ENCODE measurements around the gene TMC6.

The TMC6 gene

DNA sequence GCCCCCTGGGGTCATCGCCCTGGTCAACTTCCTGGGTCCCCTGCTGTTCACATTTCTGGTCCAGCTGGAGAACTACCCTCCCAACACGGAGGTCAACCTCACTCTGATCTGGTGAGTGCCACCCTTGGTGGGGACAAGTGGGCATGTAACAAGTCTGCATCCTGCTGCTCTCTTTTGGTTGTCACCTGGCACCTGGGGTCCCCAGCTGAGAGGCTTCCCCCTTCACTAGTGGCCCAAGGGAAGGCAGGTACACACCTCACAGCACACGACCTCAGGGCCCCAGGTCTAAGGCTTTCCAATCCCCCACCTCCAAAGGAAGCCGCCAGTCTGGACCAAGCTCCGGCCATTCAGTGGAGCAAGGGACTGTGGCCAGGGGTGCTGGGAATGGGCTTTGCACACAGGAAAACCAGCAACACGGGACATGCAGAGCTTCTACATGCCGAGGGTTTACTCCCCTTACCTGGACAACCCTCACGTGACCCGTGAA is 6.4 kb upstream of the TMC6 start:
- no peak for DNase-seq

DNA sequence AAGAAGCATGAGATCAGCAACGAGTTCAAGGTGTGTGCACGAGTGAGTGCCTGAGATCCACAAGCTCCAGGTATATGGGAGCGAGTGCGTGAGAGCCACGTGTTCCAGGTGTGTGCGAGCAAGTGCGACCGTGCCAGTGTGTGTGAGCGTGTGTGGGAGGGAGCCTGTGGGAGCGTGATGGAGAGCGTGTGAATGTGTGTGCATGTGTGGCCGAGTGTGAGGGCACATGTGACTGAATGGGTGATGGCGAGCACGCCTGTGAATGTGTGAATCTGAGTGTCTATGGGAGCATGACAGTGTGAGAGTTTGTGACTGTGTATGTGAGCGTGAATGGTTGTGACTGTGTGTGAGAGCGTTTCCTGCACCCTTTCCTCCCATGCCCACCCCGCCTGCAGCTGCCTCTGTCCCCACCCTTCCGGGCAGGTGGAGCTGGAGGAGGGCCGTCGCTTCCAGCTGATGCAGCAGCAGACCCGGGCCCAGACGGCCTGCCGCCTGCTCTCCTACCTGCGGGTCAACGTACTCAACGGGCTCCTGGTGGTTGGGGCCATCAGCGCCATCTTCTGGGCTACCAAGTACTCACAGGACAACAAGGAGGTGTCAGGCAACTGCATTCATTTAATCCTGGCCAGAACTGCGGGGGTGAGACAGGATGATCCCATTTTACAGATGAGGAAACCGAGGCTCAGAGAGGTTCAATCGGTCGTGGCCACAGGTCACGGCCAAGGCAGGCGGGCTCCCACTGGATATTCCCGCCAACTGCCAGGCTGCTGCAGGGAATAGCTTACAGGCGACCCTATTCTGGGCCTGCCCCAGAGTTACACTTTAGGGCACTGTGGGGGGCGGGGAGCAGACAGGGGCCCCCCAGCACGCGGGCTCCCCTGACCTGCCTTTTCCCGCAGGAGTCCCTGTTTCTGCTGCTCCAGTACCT is 5.7 kb upstream of the TMC6 start:
- DNase-seq = peak; percentile 27

DNA sequence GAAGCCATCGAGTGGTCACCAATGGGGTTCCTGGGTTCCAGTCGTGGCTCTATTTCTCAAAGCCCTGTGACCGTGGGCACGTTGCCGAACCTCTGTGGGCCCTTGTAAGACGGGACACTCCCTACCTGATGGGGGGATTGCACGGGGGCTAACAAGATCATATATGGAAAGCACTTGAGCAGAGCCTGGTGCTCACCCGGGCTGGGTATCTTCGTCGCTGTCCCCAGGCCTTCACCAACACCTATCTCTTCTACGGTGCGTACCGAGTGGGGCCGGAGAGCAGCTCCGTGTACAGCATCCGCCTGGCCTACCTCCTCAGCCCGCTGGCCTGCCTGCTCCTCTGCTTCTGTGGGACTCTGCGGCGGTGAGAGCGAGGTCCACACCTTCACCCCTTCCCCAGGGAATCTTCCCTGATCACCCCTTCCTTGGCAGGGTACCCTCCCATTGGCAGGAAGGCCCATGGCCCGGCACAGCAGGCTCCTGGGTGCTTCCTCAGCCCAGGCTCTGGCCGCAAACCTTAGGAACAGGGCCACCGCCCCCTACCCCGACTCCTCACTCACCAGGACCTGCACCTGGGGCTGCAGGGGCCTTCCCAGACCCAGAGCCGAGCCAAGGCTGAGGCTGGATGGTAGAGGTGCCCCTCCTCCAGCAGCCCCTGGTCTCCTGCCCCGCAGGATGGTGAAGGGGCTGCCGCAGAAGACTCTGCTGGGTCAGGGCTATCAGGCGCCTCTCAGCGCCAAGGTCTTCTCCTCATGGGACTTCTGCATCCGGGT is 4.8 kb upstream of the TMC6 start:
- no peak for DNase-seq

DNA sequence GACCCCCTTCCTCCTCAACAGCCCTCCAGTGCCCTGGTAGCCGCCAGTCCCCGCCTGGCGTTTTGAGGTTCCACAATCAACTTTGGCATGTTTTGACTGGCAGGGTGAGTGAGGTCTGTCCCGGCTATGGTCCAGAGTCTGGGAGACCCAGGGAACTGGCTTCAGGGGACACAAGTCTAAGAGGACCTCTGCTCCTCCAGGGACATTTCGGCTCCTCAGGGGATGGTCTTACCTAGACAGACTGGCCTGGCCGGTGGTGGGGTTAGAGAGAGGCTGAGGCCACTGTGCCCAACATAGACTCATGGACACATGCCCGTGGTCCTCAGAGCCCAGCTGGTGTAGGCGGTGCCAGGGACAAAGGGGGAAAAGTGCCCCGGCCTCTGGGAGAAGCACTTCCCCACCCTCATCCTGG is 4.2 kb upstream of the TMC6 start:
- DNase-seq = no peak

DNA sequence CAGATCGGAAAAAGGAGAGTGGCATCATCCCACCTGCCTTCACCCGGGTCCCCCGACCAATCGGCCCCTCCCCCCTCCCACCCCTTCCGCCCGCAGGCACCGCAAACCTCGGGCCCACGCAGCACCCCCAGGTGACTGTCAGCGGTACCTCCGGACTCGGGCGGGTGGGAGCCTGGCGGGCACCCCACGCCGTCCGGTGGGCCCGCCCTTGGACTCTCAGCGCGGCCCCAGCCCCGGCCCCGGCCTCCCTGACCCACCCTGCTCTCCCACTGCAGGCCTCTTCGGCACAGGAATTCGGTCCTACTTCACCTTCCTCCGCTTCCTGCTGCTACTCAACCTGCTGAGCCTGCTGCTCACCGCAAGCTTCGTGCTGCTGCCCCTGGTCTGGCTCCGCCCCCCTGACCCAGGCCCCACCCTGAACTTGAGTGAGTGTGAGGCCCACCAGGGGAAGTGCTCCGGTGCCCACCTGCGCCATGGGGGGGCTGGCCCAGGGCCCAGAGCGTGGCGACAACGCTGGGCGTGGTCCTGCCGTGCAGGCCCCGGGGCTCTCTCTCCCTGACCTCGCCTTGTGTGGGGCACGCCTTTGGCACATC is 3.6 kb upstream of the TMC6 start:
- DNase-seq = no peak

DNA sequence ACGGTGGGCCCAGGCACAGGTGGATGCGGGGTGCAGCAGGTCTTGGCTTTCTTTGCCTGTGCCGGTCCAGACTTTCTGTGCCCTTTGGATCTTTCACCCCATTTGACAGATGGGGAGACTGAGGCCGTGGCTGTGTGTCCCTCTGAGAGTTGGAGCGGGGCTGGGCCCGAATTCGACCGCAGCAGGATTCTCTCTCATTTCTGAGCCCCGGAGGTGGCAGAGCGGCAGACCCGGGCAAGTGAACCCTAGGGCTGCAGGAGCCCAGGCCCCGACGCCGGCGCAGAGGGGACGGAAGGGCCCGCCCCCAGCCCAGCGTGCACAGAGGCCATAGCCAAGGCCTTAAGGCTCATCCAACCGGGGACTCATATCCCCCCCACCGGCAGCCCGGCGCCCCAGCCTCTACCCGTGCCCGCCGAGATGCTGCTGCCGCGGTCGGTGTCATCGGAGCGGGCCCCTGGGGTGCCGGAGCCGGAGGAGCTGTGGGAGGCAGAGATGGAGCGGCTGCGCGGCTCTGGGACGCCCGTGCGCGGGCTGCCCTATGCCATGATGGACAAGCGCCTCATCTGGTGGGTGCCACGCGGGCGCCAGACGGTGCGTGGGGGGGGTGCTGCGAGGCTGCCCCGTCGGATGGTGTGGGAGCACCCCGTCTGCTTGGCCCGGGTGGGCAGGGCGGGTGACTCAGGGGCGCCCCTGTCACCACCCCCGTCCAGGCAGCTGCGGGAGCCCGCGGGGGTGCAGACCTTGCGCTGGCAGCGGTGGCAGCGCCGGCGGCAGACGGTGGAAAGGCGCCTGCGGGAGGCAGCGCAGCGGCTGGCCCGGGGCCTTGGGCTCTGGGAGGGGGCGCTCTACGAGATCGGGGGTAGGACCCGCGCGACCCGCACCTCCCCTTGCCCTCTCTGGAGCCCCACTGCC is 2.9 kb upstream of the TMC6 start:
- no peak for DNase-seq

DNA sequence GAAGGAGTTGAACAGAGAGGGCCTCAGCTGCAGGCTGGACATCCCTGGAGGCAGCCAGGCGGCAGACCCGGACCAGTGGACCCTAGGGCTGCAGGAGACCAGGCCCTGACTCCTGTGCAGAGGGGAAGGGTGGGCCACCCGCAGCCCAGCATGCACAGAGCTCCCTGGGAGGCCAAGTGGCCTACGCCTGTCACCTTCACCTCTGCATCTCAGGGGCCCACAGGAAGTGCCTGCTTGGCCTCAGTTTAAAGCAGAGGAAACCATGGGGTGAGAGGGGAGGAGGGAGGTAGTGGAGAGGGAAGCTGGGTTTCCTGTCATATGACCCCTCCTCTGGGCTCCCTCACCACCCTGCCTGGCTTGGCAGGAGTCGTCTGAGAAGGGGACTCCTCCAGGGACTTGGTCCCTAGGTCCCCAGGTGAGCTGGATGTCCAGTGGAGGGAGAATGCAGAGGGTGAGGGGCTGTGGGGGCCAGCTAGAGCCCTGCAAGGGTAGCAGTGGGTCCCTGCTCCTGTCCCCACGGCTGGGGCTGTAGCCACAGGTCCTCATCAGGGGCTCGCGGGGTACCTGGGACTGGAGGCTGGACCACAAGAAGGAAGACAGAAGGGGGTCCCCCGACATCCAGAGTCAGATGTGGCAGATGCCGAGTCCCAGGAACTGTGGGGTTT is 2.0 kb upstream of the TMC6 start, which contains the start of gene TMC8:
TMC8 (plus strand) TSS at position 335 of the 665 bp plus-strand sequence. CDS start 818 bp downstream, outside the sequence.
- no peak for DNase-seq

DNA sequence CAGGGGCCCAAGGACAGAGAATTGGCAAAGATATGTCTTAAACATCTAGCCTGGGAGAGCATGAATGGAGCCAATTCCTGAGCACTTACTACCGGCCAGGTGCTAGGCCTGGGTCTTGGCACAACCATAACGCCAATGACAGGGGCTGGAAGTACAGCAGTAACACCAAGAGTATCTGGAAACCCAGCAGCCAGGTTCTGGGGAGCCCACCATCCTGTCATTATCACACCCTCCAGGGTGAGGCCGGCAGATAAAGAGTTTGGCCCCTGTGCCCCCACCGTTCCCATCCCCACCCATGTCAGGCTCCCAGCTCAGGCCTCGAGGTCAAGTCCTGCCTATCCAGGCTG is 1.5 kb upstream of the TMC6 start:
- DNase-seq = no peak

DNA sequence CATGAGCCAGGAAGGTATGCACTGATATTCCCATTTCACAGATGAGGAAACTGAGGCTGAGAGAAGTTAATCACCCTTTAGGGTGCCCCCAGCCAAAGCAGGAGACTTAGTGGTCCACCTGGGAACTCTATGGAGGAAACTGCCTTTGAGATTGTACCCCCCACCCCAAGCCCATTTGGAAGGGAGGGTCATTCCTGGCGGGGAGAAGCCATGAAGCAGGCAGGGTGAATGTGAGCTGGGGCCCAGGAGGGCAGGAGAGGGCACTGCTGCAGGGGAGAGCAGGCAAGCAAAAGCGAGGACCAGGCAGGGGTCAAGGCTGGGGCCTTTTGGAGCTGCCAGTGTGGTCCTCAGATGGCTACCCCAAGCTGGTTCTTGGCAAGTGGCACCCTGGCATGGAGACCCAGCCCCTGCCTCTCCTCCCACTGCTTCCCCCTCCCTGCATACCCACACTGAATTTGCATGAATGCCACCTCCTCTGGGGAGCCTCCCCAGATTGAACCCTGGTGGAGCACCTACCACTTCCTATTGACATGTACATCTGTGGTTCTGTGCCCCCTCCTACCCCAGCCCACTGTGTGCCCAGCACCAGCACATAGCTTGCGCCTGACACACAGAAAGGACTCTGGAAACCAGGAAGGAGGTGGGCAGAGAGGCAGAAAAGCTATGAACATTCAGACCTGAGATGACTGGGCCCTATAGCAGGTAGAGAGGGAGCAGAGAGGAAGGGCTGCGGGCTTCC is 965 bp upstream of the TMC6 start:
- no peak for DNase-seq

DNA sequence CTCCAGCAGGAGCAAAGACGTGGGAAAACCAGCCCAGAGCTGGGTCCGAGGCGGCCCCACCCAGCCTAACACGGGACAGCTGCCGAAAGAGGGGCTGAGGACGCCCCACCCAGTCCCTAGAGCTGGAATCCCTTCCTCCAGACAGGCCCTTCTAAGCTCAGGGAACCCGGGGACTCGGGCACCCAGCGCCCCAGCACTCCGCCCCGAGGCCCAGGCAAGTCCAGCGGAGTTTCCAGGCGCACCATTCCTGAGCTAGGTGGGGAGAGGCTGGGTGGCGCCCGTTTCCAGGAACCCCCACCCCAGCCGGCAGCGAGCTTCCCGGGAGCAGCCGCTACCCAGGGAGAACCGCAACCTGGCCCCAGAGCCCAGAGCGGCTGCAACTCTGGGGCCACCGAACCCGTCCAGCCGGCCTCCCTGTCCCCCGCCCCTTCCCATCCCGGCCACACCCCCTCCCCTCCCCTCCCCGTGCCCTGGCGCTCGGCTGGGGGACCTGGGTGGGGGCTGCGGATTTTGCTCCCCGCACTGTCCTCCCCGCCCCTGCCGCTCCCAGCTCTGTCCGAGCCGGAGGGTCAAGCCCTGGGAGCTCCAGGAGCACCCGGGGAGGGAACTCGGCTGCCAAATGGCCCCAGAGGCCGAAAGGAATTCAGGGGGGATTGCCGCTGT is 536 bp downstream of the TMC6 start:
- DNase-seq = no peak

DNA sequence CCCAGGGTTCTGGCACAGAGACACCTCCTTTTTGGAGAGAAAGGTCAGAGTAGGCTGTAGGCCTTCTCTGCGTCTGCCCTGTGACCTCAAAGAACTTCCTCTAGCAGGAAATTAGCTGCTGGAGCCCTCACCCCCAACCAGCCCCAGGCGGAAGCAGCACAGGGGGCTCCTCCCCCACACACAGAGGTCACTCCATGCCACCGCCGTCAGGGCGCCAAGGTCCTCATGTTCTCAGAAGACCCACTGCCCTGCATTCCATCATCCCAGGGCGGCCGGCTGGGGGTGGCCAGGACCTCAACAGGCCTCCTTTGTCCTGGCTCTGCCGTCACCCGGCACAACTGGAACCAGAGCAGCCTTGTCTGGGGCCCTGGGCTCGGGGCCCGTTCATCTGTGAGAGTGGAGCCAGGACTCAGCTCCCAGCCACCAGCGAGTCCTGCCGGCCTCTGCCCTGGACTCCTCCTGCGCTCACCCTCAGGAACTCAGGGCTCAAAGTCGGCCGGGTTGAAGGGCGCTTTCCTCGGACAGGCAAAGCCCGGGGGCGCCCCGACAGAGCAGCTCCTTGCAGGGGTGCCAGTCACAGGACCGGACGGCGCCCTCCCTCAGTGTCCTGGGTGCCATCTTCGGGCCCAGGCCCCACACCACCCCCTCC is 1.2 kb downstream of the TMC6 start:
- DNase-seq = no peak

DNA sequence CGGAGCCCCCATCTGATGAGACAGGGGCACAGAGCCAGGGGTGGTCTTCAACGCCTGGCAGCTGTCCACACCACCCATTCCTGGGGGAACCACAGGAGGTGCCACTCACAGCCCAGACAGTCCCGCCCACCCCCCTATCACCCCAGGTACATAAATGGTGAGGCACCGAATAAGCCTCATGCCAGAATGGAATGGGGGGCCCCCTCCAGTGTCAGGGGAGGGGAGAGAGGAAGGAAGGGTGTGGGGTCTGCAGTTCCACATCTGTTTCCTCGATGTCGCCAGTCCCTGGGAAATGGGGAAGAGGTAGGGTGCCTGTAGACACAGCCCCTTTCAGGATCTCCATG is 1.7 kb downstream of the TMC6 start:
- DNase-seq = no peak

DNA sequence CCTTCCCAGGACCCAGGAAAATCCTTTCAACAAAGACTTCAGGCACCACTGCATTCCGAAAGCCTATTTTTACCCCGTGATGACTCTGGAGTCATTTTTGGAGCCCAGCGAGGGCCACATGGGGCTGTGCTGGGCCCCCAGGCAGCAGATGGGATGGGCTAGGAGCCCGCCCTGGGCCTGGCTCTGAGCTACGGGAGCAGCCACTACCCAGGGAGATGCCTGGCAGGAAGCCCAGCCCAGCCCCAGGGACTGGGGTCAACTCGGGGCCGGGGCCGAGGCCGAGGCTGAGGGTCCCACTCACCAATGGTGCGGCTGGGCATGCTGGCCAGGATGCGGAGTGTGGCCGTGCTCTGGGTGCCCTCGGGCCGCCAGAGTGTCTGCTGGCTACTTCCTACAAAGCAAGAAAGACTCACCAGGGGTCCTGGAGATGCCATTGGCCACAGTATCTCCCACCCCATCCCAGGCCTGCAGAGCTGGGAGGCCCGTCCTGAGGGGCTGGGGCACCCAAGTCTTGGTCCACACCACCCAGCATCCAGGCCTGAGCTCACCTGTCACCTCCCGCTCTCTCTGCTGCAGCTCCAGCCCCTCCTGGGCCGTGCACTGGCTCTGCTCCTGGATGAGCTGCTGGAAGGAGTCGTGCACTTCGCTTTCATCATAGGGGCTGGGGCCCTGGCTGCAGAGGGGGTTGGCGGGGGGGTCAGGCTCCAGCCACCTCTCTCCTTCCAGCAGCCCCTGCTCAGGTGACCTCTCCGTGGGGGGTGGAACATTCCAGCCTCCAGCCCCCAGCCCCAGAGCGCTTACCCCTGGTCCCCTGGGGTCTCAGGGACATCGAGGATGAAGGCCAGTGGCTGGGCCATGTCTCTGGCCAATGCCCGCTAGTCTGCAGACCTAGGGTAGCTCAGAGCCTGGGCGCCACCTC is 2.3 kb downstream of the TMC6 start:
- no peak for DNase-seq

DNA sequence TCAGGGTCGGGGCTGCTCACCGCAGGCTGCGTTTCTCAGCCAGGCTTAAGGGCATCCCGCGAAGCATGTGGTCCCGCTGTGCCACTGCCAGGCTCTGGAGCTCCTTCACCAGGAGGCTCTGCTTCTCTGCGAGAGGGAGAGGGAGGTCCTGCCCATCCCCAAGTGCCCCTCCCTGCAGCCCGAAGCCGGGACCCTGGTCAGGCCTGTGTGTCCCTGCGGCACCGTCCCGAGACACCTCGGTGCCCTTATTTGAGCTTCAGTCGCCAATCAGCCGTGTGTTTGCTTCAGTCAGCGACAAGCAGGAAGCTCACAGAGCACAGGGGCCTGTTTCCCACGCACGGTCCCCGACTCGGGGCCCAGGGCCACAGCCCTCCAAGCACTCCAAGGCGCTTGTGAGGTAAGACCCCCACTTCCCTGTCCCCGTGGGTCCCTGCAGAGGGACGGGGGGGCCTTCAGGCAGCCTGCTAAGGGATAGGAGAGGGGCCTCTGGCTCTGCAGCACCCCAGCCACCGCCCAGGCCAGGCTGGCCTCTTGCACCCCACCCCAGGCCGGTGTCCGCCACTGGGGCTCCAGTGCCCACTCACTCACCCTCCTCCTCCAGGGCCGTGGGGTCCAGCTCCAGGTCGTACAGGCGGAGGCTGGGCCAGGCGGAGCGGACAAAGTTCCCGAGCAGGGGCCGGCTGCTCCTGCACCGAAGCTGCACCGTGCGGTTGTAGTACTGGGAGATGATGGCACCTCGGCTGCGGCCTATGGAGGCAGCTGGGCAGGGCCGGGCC is 3.2 kb downstream of the TMC6 start:
- DNase-seq = no peak

DNA sequence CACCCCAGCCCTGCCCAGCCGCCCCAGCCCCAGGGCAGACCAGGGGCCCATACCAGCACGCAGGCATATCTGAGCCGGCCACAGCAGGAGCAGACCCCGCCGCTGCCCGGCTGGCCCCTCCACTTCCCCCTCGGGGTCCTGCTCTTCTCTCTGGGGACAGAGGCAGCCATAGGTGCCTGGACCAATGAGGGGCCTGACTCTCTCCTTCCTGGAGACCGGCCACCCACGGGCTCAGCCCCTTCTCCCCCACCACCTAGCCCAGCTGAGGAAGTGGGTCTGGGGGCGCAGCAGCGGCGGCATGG is 3.8 kb downstream of the TMC6 start:
- DNase-seq = no peak

DNA sequence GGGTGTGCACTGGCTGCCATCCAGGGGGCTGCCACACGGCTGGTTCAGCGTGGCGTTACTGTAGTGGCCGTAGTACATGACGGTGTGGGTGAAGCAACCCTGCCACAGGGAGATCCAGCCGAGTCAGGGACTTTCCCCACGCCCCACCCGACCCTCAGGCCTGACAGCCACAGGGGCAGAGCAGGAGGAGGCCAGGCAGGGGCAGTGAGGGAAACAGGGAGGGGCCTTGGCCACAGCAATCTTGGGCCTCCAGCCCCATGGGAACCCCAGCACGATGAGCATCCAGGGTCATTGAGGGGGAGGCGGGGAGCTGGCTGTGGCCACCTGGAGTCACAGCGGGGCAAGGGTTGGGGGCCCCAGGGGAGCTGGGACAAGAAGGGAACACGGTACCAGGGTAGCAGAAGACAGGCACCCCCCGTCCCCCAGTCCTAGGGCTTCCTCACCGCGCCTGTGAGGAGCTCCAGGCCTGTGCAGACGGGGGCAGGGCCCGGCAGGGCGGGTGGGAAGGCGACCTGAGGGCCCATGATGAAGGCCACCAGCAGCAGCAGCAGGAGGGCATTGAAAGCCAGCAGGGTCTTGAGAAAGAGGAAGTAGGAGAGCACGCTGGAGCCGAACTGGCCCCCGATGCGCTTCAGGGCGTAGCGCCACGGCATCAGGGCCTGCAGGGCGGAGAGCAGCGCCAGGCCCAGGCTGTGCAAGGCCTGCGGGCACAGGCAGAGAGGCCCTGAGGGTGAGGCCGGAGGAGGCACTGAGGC is 4.3 kb downstream of the TMC6 start:
- no peak for DNase-seq

DNA sequence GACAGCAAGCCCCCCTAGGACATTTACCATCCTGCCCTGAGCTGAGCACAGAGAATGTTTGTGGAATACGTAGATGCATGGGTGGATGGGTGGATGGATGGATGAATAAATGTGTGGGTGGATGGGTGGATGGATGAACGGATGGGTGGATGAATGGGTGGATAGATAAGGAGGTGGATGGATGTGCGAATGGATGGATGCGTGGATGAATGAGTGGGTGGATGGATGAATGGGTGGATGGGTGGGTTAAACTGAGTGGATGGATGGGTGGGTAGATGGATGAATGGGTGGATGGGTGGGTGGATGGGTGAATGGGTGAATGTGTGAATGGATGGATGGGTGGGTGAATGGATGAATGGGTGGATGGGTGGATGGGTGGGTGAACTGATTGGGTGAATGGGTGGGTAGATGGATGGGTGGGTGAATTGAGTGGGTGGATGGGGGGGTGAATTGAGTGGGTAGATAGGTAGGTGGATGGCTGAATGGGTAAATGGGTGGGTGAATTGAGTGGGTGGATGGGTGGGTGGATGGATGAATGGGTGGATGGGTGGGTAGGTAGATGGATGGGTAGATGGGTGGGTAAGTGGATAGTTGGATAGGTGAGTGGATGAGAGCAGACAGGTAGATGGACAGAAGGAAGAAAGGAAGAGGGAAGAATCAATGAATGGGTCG is 5.2 kb downstream of the TMC6 start:
- no peak for DNase-seq

Measured in NCI-H1092 (cell line).